ENCODE measurements around the gene ABLIM1.

- TF ChIP-seq CTCF (IDR thresholded peaks at IDR 0.05): no peak
- no peak for TF ChIP-seq POLR2A (IDR thresholded peaks at IDR 0.05)
These were observed 150.6 kb downstream of the ABLIM1 start for GRCh38 chr10:114507449-114507848.
